Immature natural killer cell (primary cell): ENCODE data around the gene TDO2. TPM values are rescaled to one million over a fixed set of nuclear protein-coding genes. Genes with fewer than 3 reads are reported as not detected.
"Not testable (repeated sequence)": the region's sequence is repeated elsewhere in the genome, so short reads cannot be mapped to it uniquely, and the experiment has no call there.

Source experiments
- DNase-seq, 3 donors: peaks; one replicate each; pipeline ENCODE4 v3.0.0; 2022; ENCODE audit warnings: mixed read lengths in 1 of 3
- H3K27ac Mint-ChIP-seq, 6 donors: one replicate each; pipeline ENCODE4 v1.8.0; 2020; ENCODE audit warnings: mixed read lengths in 6 of 6, mild to moderate bottlenecking in 5 of 6, inconsistent platforms in 4 of 6, moderate library complexity in 3 of 6
- H3K27me3 Mint-ChIP-seq, 3 donors: one replicate each; pipeline ENCODE4 v1.8.0; 2020 to 2021; ENCODE audit warnings: low read depth in 3 of 3, mild to moderate bottlenecking in 3 of 3, mixed read lengths in 3 of 3, moderate library complexity in 3 of 3, inconsistent platforms in 1 of 3
- H3K36me3 Mint-ChIP-seq, 3 donors: one replicate each; pipeline ENCODE4 v1.8.0; 2020; ENCODE audit warnings: mixed read lengths in 3 of 3, inconsistent platforms in 2 of 3, mild to moderate bottlenecking in 2 of 3
- H3K4me1 Mint-ChIP-seq, 2 donors: one replicate each; pipeline ENCODE4 v1.8.0; 2020; ENCODE audit warnings: inconsistent platforms in 2 of 2, mild to moderate bottlenecking in 2 of 2, mixed read lengths in 2 of 2, moderate library complexity in 1 of 2
- H3K4me3 Mint-ChIP-seq, 5 donors: one replicate each; pipeline ENCODE4 v1.8.0; 2020; ENCODE audit warnings: mild to moderate bottlenecking in 5 of 5, mixed read lengths in 5 of 5, inconsistent platforms in 3 of 5, moderate library complexity in 3 of 5
- H3K9me3 Mint-ChIP-seq, 6 donors: one replicate each; pipeline ENCODE4 v1.8.0; 2020; ENCODE audit warnings: mild to moderate bottlenecking in 6 of 6, mixed read lengths in 6 of 6, inconsistent platforms in 4 of 6, moderate library complexity in 3 of 6
- polyA plus RNA-seq, 3 donors: library from polyadenylated mRNA; unstranded; fragments of 300-500 nt; fragmentation: Illumina TruSeq; gene quantifications; one replicate each; pipeline ENCODE4 v1.2.3, GENCODE V29; 2021

TDO2 gene
- polyA plus RNA-seq, 3 donors from 2014 or later = not detected

DNA sequence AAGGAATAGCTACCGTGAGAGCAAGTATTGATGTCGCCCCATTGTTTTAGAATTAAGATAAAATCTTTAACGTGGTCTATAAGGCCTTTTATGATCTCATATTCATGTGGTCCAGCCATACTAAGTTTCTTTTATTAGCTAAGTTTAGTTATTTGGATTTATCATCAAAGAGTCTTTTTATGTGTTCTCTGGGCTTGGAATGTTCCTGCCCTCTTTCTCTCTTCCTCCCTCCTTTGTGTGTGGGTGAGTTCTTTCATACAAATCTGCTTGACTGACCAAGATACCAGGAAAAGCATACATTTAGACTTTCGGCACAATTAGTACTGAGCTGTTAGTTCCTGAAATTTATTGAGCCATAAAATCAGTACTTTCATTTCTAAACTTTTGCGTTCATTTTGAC is 11.3 kb downstream of the TDO2 start:
- H3K27ac Mint-ChIP-seq = no peak overlapping the region
- DNase-seq = no peak
- no peaks in the 10 kb centered on the region for H3K9me3 Mint-ChIP-seq
- H3K4me1 Mint-ChIP-seq = no peaks in the 10 kb centered on the region
- H3K27me3 Mint-ChIP-seq = peaks cover 0 to 2% (median 0%) of the 10 kb centered on the region in 3 donors
- H3K36me3 Mint-ChIP-seq = no peaks in the 10 kb centered on the region
- no peak overlapping the region for H3K4me3 Mint-ChIP-seq

DNA sequence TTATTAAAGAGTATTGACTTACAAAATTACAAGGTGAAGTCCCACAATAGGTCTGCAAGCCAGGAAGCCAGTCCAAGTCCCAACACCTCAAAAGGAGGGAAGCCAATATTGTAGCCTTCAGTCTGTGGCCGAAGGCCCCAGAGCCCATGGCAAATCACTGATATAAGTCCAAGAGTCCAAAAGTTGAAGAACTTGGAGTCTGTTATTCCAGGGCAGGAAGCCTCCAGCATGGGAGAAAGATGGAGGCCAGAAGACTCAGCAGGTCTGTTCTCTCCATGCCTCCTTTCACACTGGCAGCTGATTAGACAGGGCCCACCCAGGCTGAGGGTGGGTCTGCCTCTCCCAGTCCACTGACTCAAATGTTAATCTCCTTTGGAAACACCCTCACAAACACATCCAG is 18.1 kb downstream of the TDO2 start:
- Mint-ChIP-seq H3K36me3 (peaks cover 31 to 39% (median 37%) of the 10 kb centered on the region in 3 donors), H3K4me1 (no peaks in the 10 kb centered on the region), H3K27me3 (no peaks in the 10 kb centered on the region), H3K4me3 (no peak overlapping the region), H3K9me3 (no peaks in the 10 kb centered on the region), H3K27ac (no peak overlapping the region)
- no peak for DNase-seq

- Mint-ChIP-seq H3K27ac (peak overlapping the region in 1 of 6 donors; percentile 10), H3K36me3 (peaks cover 47 to 56% (median 52%) of the 10 kb centered on the region in 3 donors), H3K27me3 (no peaks in the 10 kb centered on the region), H3K4me1 (no peaks in the 10 kb centered on the region), H3K9me3 (no peaks in the 10 kb centered on the region), H3K4me3 (no peak overlapping the region)
- DNase-seq = no peak
These were observed 21.1 kb downstream of the TDO2 start for GRCh38 chr4:155924637-155925036.

DNA sequence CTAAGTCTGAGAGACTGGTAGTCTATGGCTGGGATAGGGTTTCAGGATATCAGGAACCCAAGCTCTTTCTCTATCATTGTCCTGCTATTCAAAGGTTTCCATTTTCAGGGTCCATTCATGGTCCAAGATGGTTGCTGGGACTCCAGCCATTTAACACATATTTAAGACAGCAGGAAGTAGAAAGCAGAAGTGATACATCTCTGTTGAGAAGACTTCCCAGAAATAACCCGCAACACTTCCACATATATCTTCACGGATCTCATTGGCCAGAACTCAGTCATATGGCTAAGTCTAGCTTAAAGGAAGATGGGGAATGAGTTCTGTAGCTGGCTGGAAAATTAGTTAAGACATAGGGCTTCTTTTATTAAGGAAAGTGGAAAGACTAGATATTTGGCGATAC is 26.3 kb downstream of the TDO2 start:
- no peaks in the 10 kb centered on the region for H3K4me1 Mint-ChIP-seq
- no peaks in the 10 kb centered on the region for H3K9me3 Mint-ChIP-seq
- DNase-seq = no peak
- H3K27ac Mint-ChIP-seq = peak overlapping the region in 1 of 6 donors; percentile 5
- no peak overlapping the region for H3K4me3 Mint-ChIP-seq
- peaks cover 41 to 55% (median 52%) of the 10 kb centered on the region in 3 donors for H3K36me3 Mint-ChIP-seq
- H3K27me3 Mint-ChIP-seq = no peaks in the 10 kb centered on the region

DNA sequence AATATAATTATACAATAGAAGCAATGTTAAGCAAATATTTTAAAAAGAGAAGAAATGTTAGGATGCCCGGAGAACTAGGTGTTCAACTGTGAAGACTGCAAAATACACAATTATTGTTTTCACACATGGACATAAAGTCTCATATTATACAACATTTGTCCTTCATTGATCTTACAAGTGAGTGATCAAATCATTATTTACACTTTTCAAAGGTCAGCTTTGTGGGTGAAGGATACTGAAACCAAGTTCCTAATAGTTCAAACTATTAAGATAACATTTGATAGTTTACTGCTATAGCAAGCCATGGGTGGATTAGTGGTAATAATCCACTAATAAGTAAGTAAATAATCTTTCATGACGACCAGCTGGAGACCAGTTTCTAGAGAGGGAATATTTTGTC is 26.8 kb downstream of the TDO2 start:
- no peak for DNase-seq
- peaks cover 41 to 57% (median 52%) of the 10 kb centered on the region in 3 donors for H3K36me3 Mint-ChIP-seq
- H3K4me3 Mint-ChIP-seq = no peak overlapping the region
- H3K9me3 Mint-ChIP-seq = no peaks in the 10 kb centered on the region
- H3K27me3 Mint-ChIP-seq = no peaks in the 10 kb centered on the region
- H3K27ac Mint-ChIP-seq = no peak overlapping the region
- H3K4me1 Mint-ChIP-seq = no peaks in the 10 kb centered on the region

GRCh38 chr4:155931634-155932033 is 28.1 kb downstream of the TDO2 start:
- peaks cover 33 to 58% (median 57%) of the 10 kb centered on the region in 3 donors for H3K36me3 Mint-ChIP-seq
- H3K27ac Mint-ChIP-seq = no peak overlapping the region
- H3K4me1 Mint-ChIP-seq = no peaks in the 10 kb centered on the region
- no peak for DNase-seq
- no peaks in the 10 kb centered on the region for H3K9me3 Mint-ChIP-seq
- no peak overlapping the region for H3K4me3 Mint-ChIP-seq
- H3K27me3 Mint-ChIP-seq = no peaks in the 10 kb centered on the region

GRCh38 chr4:155934634-155935033 is 31.1 kb downstream of the TDO2 start:
- not testable (repeated sequence) for H3K4me3 Mint-ChIP-seq, DNase-seq, H3K9me3 Mint-ChIP-seq, H3K27me3 Mint-ChIP-seq, H3K4me1 Mint-ChIP-seq, H3K27ac Mint-ChIP-seq
- H3K36me3 Mint-ChIP-seq = peaks cover 28 to 63% (median 57%) of the 10 kb centered on the region in 3 donors

- peaks cover 28 to 61% (median 56%) of the 10 kb centered on the region in 3 donors for H3K36me3 Mint-ChIP-seq
- no peaks in the 10 kb centered on the region for H3K4me1 Mint-ChIP-seq
- no peaks in the 10 kb centered on the region for H3K9me3 Mint-ChIP-seq
- no peak overlapping the region for H3K4me3 Mint-ChIP-seq
- H3K27me3 Mint-ChIP-seq = peaks cover 0 to 2% (median 0%) of the 10 kb centered on the region in 3 donors
- H3K27ac Mint-ChIP-seq = no peak overlapping the region
- no peak for DNase-seq
These were observed 32.0 kb downstream of the TDO2 start for GRCh38 chr4:155935389-155935986.

DNA sequence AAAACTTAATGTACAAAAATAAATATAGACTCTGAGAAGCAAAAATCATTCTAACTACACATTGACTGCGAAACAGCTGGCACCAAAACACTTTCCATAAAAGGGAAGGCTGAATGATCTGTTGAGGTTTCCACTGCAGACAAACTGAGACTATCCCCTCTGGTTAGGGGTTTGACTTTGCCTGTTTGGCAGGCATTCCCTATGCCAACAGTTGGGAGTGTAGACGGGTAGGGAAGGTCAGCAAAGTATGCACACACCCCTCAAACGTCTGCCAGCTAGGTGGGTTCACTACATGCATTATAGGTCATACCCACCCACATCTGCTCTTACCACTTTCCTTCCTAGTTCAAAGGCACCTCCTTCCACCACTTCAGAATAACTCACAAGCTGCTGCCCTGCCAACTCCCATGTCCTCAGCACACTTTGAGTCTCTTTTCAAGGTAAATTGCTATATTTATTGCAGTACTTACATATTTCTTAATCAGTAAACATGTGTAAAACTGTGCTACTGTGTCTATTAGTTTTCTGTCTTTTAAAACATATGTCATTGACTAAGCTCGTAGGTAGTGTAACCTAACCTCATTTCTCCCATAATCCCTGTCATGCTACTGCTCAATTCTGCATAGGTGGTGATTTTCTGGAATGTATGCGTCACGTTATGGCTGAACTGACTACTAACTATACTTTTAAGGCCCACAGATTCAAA is 37.7 kb downstream of the TDO2 start:
- H3K4me3 Mint-ChIP-seq = no peak overlapping the region
- H3K4me1 Mint-ChIP-seq = no peaks in the 10 kb centered on the region
- H3K9me3 Mint-ChIP-seq = no peaks in the 10 kb centered on the region
- peaks cover 0 to 2% (median 0%) of the 10 kb centered on the region in 3 donors for H3K27me3 Mint-ChIP-seq
- peaks cover 31 to 44% (median 34%) of the 10 kb centered on the region in 3 donors for H3K36me3 Mint-ChIP-seq
- no peak overlapping the region for H3K27ac Mint-ChIP-seq
- no peak for DNase-seq

- Mint-ChIP-seq H3K4me3 (no peak overlapping the region), H3K27ac (no peak overlapping the region), H3K4me1 (no peaks in the 10 kb centered on the region), H3K9me3 (no peaks in the 10 kb centered on the region), H3K27me3 (peaks cover 0 to 2% (median 0%) of the 10 kb centered on the region in 3 donors), H3K36me3 (peaks cover 28 to 40% (median 31%) of the 10 kb centered on the region in 3 donors)
- no peak for DNase-seq
These were observed 38.3 kb downstream of the TDO2 start for GRCh38 chr4:155941820-155942219.

DNA sequence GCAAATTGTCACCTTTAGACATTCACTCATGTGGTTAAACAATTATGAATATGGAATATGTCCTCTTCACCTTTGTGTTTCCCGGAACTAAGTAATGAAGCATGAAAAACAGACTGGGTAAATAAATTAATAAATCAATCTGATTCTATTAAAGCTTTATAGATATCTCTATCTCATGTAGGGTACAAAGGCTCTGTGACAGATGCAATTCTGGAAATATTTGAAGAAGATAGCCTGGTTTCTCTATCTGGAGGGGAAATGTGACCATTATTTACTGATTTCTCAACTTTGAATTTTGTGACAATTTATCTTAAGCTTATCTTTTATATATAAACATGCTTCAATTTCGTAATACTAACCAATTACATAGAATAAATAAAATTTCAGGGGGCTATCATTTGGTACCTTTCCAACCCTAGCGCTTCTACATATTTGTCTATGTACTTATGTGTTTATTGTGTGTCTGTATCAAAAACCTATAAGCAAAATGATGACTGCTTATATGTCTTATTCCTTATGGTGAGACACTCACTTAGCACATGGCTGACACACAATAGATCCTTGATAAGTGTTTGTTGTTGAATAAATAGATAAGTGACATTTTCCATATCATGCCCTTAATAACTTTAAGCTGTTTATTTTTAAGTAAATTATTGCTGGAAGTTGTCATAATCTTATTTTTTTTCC is 40.3 kb downstream of the TDO2 start:
- Mint-ChIP-seq H3K27ac (no peak overlapping the region), H3K36me3 (peaks cover 22 to 27% (median 24%) of the 10 kb centered on the region in 3 donors)

DNA sequence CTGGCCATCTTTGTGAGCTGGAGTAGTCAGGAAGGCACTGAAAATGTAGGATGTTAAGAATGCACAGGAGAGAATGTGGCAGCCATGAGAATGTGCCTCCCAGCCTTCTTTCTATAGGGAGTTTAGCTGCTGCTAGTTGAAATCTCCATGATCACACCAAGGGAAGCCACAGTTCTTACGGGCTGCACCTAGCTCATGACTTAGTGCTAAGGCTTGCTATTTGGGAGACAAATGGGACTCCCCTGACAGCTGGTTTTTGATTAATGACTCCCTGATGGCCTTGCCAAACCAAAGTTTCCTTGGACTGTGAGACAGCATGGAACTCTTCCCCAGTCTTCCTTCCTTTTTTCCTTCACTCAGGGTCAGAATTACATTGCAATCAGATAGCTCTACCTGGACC is 41.0 kb downstream of the TDO2 start:
- H3K9me3 Mint-ChIP-seq = no peaks in the 10 kb centered on the region
- no peaks in the 10 kb centered on the region for H3K27me3 Mint-ChIP-seq
- H3K36me3 Mint-ChIP-seq = peaks cover 16 to 23% (median 21%) of the 10 kb centered on the region in 3 donors
- DNase-seq = no peak
- H3K4me1 Mint-ChIP-seq = peaks cover 0 to 3% of the 10 kb centered on the region in 2 donors
- no peak overlapping the region for H3K27ac Mint-ChIP-seq
- no peak overlapping the region for H3K4me3 Mint-ChIP-seq

More for the DNA sequence above, 40.3 kb downstream of the TDO2 start:
- Mint-ChIP-seq H3K9me3 (no peaks in the 10 kb centered on the region), H3K4me1 (no peaks in the 10 kb centered on the region), H3K4me3 (no peak overlapping the region), H3K27me3 (no peaks in the 10 kb centered on the region)
- DNase-seq = no peak

GRCh38 chr4:155946486-155946885 is 43.0 kb downstream of the TDO2 start:
- no peaks in the 10 kb centered on the region for H3K9me3 Mint-ChIP-seq
- no peak overlapping the region for H3K27ac Mint-ChIP-seq
- no peaks in the 10 kb centered on the region for H3K27me3 Mint-ChIP-seq
- H3K4me3 Mint-ChIP-seq = no peak overlapping the region
- DNase-seq = no peak
- H3K36me3 Mint-ChIP-seq = peaks cover 2 to 8% (median 6%) of the 10 kb centered on the region in 3 donors
- peaks cover 0 to 12% of the 10 kb centered on the region in 2 donors for H3K4me1 Mint-ChIP-seq

GRCh38 chr4:155948541-155948940 is 45.0 kb downstream of the TDO2 start:
- Mint-ChIP-seq H3K27ac (no peak overlapping the region), H3K36me3 (no peaks in the 10 kb centered on the region), H3K4me1 (peaks cover 9 to 33% of the 10 kb centered on the region in 2 donors), H3K9me3 (no peaks in the 10 kb centered on the region), H3K4me3 (no peak overlapping the region), H3K27me3 (peaks cover 4 to 5% (median 5%) of the 10 kb centered on the region in 3 donors)
- DNase-seq = no peak
